GM19043 (cell line): ENCODE measurements around the gene CLEC1B.
"Not testable (repeated sequence)": the region's sequence is repeated elsewhere in the genome, so short reads cannot be mapped to it uniquely, and the experiment has no call there.

ENCODE experiments used
- ATAC-seq: cut with Tn5 transposase; IDR thresholded peaks from one replicate; pipeline ENCODE4 v1.9.1; 2021; ENCODE audit warnings: low read depth; ENCODE audit not compliant: unreplicated experiment

The CLEC1B gene

DNA sequence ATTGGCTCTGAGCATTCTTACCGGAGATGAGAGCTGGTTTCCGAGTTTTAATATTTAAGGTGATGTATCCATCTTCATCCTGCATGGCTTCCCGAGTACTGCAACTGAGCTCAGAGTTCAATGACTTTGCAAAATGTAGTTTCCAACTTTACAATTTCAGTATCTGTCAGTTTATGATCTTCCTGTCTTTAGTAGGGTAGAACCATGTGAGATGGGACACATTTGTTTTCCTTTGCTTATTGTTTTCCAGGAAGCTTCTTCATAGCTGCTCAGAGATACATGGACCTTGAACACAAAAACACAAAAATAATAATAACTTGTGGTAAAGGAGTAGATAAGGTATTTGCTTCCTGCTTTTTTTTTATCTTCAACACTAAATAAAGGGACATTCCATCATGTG, at the start of gene CLEC1B:
CLEC1B (minus strand) TSS at position 106 of the 400 bp plus-strand sequence; CDS start at position 85, 21 bp downstream.
- no peak for ATAC-seq

GRCh38 chr12:10048526-10048925, 49.6 kb upstream of the CLEC1B start:
- no peak for ATAC-seq

DNA sequence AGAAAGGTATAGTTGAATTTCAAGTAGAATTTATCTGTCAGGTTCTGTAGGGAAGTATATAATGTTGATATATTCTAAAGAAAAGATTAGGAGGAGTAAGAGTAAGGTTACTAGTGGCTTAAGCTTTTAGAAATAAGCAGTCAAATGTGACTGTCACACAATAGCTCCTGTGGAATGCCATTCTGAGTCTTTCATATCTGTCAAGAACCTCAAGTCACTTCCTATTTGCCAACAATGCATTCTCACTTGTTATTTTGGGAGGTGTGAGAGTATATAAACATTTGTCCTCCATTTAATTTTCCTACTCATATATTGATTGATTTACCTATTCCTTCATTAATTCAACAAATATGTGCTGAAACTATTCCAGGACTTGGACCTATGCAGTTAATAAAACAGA, 43.2 kb upstream of the CLEC1B start:
- ATAC-seq = no peak

DNA sequence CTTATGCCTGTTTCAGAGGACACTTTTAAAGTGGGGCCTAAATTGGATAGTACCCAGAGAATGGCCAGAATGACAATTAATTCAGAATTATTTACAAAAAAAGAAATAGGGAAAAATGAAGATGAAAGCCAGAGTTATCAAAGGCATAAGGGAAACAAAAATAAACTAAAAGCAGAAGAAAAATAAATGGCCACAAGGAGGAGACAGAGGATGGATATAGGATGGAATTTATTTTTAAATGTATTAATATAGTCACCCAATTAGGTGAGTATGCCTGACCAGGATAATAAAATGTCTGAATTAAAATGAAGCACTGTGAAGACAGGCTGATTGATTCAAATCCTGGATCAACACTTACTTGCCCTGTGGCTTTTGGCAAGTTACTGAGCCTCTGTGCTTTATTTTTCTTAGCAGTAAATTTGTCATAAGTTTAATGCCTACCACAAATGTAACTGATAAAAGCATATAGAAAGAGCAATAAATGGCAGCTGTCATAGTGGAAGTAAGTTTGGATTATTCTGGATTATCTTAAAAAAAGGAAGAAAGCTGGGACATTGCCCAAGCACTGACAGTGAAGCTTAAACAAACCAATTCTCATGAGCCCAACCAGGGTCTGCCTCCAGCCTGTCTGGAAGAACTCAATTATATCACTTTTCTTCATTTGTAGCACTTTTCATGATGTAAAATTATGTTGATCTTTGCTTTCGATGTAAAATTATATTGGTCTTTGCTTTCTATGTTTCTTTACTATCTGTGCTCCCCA, 35.0 kb upstream of the CLEC1B start:
- no peak for ATAC-seq

- ATAC-seq = no peak
Observed at GRCh38 chr12:10031771-10032175, 32.9 kb upstream of the CLEC1B start.

GRCh38 chr12:10031321-10031720, 32.4 kb upstream of the CLEC1B start:
- no peak for ATAC-seq

DNA sequence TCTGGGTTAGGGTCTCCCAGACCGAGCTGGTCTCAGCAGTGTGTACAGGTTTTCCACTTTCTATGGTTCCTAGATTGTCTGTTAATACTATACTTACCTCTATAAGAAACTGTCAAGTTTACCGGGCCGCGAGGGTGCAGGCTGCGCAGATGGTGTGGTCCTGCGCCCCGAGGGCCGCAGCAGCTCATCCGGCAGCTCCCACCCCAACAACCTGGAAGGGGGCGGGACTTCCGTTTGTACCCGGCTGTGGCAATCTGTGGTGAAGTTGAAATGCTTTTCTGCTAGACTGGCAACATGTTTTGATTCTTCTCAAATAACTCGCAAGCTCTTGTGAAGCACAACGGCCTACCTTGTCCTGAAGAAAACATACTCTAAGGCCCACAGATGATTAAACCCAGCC, 31.5 kb upstream of the CLEC1B start, which contains the start of gene CLEC9A:
CLEC9A (plus strand) TSS at position 237 of the 400 bp plus-strand sequence. CDS start 22,006 bp downstream, outside the sequence.
- no peak for ATAC-seq

DNA sequence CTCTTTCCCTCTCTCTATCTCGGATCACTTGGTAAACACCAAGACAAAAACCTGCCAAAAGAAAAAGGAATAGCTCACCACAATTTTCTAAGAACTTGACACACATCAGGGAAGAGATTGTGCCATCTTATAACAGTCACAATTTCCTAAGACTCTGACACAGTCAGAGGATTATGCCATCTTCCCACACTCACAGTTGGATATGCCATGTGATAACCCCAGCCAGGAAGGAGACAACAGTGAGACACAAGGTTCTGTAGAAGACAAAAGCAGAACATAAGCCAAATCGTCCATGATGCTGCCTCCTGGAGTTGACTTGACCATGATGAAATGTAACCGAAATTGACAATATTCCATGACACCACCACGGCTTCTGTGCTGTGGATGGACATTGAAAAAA, 28.8 kb upstream of the CLEC1B start:
- no peak for ATAC-seq

GRCh38 chr12:10027311-10027710, 28.4 kb upstream of the CLEC1B start:
- ATAC-seq = no peak

GRCh38 chr12:10026666-10027065, 27.7 kb upstream of the CLEC1B start:
- not testable (repeated sequence) for ATAC-seq

DNA sequence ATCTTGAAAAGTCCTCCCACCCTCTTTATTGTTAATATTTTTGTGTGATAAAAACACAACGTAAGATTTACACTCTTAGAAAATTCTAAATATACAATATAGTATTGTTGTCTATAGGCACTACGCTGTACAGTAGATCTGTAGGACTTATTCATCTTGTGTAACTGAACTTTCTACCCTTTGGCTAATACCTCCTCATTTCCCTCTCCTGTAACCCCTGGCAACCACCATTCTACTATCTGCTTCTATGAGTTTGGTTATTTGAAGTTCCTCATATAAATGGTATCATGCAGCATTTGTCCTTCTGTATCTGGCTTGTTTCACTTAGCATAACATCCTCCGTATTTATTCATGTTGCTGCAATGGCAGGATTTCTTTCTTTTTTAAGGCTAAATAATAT, 26.3 kb upstream of the CLEC1B start:
- no peak for ATAC-seq

GRCh38 chr12:10021342-10021741, 22.4 kb upstream of the CLEC1B start:
- ATAC-seq = no peak

- no peak for ATAC-seq
Observed at GRCh38 chr12:10018386-10018785, 19.5 kb upstream of the CLEC1B start.

DNA sequence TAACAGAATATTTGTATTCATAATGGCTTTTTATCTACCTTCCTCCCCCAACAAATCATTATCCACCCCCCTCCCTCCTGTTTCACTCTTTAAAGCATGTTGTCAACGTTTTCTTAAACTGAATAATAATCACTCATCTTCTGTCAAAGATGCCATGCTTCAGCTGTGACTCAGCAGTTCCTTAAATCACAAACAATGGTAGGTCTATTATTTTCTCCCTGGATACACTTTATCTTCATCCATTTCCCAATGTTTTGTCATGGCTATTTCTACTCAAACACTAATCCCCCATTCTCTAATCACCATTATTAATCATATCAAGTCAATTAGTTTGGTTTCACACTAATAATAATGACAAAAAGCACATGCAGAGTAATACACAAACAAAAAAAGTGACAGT, 18.0 kb upstream of the CLEC1B start:
- no peak for ATAC-seq

DNA sequence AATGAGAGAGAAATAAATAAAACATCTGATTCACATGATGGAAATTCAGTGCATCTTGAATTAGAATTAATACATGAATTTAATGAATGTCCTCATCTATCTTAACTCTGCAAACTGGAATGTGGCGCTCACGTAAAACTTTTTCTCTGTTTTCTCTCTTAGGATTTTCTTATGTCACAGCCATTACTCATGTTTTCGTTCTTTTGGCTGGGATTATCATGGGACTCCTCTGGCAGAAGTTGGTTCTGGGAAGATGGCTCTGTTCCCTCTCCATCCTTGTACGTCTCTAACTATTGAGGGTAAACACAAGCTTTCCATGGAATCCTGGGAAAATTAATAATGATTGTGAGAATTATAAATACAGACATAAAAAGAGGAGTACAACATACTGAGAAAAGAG, 16.5 kb upstream of the CLEC1B start:
- ATAC-seq = no peak

- no peak for ATAC-seq
Observed at GRCh38 chr12:10012630-10013330, 13.9 kb upstream of the CLEC1B start.

- ATAC-seq = no peak
Observed at GRCh38 chr12:10001171-10001776, 2.4 kb upstream of the CLEC1B start.

- ATAC-seq = no peak
Observed at GRCh38 chr12:9992296-9992695, 6.6 kb downstream of the CLEC1B start.

GRCh38 chr12:9991876-9992275, 7.0 kb downstream of the CLEC1B start:
- no peak for ATAC-seq

DNA sequence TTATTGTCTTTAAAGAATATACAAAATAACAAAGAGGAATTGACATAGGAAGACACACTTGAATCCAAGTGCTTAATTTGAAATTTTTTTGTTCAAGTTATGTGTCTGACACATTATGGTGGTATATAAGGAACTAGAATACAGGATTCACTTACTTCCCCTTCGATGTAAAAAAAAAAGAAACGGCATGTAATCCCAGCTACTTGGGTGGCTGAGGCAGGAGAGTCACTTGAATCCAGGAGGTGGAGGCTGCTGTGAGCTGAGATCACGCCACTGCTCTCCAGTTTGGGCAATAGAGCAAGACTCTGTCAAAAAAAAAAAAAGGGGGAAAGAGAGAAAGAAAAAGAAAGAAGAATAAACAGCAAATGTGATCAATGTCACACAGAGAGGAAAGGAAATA, 18.8 kb downstream of the CLEC1B start:
- ATAC-seq = no peak

- no peak for ATAC-seq
Observed at GRCh38 chr12:9977916-9978315, 21.0 kb downstream of the CLEC1B start.
